Ovary (tissue), 3 donors: ENCODE data around the gene HPCAL1.

Experiments
- EP300 ChIP-seq: sonication (generic); formaldehyde crosslinking; IDR thresholded peaks from one replicate; pipeline ENCODE4 v1.6.1; 2017; ENCODE audit warnings: antibody characterized with exemption
- POLR2A ChIP-seq: fragments of 450-650 bp; IDR thresholded peaks from one replicate; pipeline ENCODE4 v1.6.1; 2017; ENCODE audit warnings: antibody characterized with exemption, mild to moderate bottlenecking, moderate library complexity
- TF ChIP-seq, protein P1 (sequence below), 3 donors: fragments of 450-650 bp in 2 of 3; fragments of 200-600 bp in 1 of 3; IDR thresholded peaks; one replicate each; pipeline versions ENCODE4 v1.5.1 to v1.8.0; 2016 to 2022; ENCODE audit warnings: antibody characterized with exemption in 3 of 3, mild to moderate bottlenecking in 1 of 3
- donor health status: DM: no; HTN: no; CAD: no.

DNA sequence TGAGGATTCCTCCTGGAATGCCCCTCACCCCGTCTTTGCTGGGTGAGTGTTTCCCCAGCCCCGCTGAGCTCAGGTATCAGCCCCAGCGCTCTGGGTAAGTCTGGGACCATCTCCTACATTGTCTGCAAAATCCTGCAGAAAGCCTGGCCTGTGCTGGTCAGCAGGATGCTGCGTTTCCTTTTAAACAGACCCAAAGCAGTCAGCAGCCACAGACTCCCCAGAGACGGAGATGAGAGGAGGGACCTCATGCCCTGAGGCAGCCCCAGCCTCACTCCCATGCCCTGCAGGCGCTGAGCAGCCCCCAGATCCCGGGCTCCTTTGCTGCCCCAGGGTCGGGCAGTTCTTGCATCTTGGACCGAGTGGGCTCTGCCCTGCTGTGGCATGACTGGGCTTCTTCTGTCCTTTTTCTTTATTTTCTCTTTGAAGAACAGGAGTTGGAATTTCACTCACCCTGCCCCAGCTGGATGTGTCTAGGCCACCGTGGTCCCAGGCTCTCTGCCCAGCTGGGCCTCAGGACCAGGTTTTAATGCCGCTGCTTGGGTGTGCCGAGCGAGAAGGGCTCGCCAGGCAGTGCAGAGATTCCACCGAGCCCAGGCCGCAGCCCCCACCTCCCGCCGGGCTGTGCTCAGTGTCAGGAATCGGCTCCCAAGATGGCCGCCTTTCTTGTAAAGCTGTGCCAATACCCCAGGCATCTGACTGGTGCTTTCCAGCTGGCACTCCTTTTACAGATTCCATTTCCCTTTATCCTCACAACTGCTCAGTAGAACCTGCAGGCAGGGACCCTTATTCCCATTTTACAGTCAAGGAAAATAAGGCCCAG, 101.8 kb downstream of the HPCAL1 start:
- TF ChIP-seq, protein P1, sequence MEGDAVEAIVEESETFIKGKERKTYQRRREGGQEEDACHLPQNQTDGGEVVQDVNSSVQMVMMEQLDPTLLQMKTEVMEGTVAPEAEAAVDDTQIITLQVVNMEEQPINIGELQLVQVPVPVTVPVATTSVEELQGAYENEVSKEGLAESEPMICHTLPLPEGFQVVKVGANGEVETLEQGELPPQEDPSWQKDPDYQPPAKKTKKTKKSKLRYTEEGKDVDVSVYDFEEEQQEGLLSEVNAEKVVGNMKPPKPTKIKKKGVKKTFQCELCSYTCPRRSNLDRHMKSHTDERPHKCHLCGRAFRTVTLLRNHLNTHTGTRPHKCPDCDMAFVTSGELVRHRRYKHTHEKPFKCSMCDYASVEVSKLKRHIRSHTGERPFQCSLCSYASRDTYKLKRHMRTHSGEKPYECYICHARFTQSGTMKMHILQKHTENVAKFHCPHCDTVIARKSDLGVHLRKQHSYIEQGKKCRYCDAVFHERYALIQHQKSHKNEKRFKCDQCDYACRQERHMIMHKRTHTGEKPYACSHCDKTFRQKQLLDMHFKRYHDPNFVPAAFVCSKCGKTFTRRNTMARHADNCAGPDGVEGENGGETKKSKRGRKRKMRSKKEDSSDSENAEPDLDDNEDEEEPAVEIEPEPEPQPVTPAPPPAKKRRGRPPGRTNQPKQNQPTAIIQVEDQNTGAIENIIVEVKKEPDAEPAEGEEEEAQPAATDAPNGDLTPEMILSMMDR (IDR thresholded peaks at IDR 0.05) = no peak
- TF ChIP-seq POLR2A (no peak), EP300 (no peak)
